Measurements from ENCODE around the gene FGGY. TPM values are rescaled to one million over a fixed set of nuclear protein-coding genes. Genes with fewer than 3 reads are reported as not detected.

The FGGY gene
- total and polyA plus RNA-seq, 2 donors (not counting 3 experiments of a cell fraction or from before 2014, with no cell fraction given) = 5.6 to 6.4 TPM

DNA sequence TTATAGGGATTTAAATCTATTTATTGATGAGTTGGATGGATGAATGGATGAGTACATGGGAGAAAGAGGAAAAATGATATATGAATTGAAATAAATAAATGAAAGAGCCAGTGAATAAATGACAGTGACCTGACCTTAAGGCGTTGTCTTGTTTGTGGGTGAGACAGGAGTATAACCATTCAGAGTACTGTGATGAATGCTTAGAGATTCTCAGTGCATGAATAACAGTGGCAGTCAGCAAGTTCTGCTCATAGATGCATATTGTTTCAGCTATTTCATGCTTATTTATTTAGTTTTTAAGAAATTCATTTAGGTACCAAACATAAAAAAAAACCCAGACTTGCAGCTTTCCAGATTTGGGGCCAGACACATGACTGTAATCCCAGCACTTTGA, 116.4 kb downstream of the FGGY start:
- ChIA-PET POLR2A (no interaction called here), CTCF (no interaction called here)
- Histone ChIP-seq H3K9ac (replicated peaks; ENCODE audit: extremely low read depth, insufficient read depth, low read length) (no peak overlapping the region), H3K9me1 (replicated peaks; ENCODE audit: control insufficient read depth, extremely low read depth, insufficient read depth, low read length) (no peaks in the 10 kb centered on the region), H3K36me3 (ENCODE audit: control insufficient read depth in 2 of 2, extremely low read depth in 1 of 2, insufficient read depth in 2 of 2, low read length in 2 of 2) (no peaks in the 10 kb centered on the region), H3K4me1 (ENCODE audit: control insufficient read depth, extremely low read depth, insufficient read depth, low read length) (no peaks in the 10 kb centered on the region), H3K27me3 (ENCODE audit: control insufficient read depth in 2 of 2, insufficient read depth in 2 of 2, low read length in 2 of 2) (no peaks in the 10 kb centered on the region), H3K4me2 (ENCODE audit: insufficient read depth, low read length) (no peak overlapping the region), H3K27ac (ENCODE audit: insufficient read depth, low read depth, low read length) (no peak overlapping the region), H4K20me1 (replicated peaks; ENCODE audit: control insufficient read depth, extremely low read depth, insufficient read depth, low read length) (no peaks in the 10 kb centered on the region), H3K79me2 (ENCODE audit: control insufficient read depth, insufficient read depth, low read length) (no peaks in the 10 kb centered on the region), H3K4me3 (replicated peaks in 1 of 3; ENCODE audit: insufficient read depth in 1 of 3, low read depth in 1 of 3, low read length in 3 of 3) (no peak overlapping the region), H2AFZ (ENCODE audit: low read depth, low read length) (no peak overlapping the region), H3K9me3 (replicated peaks; ENCODE audit: control insufficient read depth, insufficient read depth, low read length) (no peaks in the 10 kb centered on the region)
- no peak for DNase-seq (ENCODE audit: low read depth, low spot score)
- no TSS peak for BruUV-seq (replicated peaks)
- intact Hi-C loops (cut with micrococcal nuclease) = no loop called here
- dilution Hi-C loops (cut with MboI; ENCODE audit: extremely low pct_ligation_motif_present, low sequenced_read_pairs) = no loop called here
- no peak for TF ChIP-seq EZH2 (IDR thresholded peaks at IDR 0.05; ENCODE audit: borderline replicate concordance, low read depth, low read length, severe bottlenecking)
- TF ChIP-seq FOS (IDR thresholded peaks at IDR 0.05; ENCODE audit: borderline replicate concordance, insufficient read depth, low read length) = no peak
- TF ChIP-seq, protein P1, sequence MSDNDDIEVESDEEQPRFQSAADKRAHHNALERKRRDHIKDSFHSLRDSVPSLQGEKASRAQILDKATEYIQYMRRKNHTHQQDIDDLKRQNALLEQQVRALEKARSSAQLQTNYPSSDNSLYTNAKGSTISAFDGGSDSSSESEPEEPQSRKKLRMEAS (IDR thresholded peaks at IDR 0.05; ENCODE audit: insufficient read depth, insufficient read length) = no peak
- TF ChIP-seq JUN (IDR thresholded peaks at IDR 0.05; ENCODE audit: borderline replicate concordance, insufficient read depth, insufficient read length, low read depth) = no peak
- TF ChIP-seq MYC (IDR thresholded peaks at IDR 0.05; ENCODE audit: low read depth, low read length) = no peak
- FAIRE-seq = no peak

- FAIRE-seq (no peak), DNase-seq (ENCODE audit: low read depth, low spot score) (no peak)
- TF ChIP-seq POLR2A (IDR thresholded peaks at IDR 0.05; ENCODE audit: low read depth, low read length) (no peak), GATA2 (IDR thresholded peaks at IDR 0.05; ENCODE audit: insufficient read depth, insufficient read length, low read depth, low read length) (no peak), MYC (IDR thresholded peaks at IDR 0.05; ENCODE audit: low read depth, low read length) (no peak), POLR2AphosphoS5 (IDR thresholded peaks at IDR 0.05; ENCODE audit: insufficient read depth, low read depth, low read length) (no peak), CTCF (IDR thresholded peaks at IDR 0.05; ENCODE audit: extremely low read depth in 1 of 2, insufficient read depth in 1 of 2, low read depth in 1 of 2, low read length in 2 of 2) (no peak), EZH2 (IDR thresholded peaks at IDR 0.05; ENCODE audit: borderline replicate concordance, low read depth, low read length, severe bottlenecking) (no peak), FOS (IDR thresholded peaks at IDR 0.05; ENCODE audit: borderline replicate concordance, insufficient read depth, low read length) (no peak)
- TF ChIP-seq, protein P1 (IDR thresholded peaks at IDR 0.05; ENCODE audit: insufficient read depth, insufficient read length) = no peak
- H3K27me3 ChIP-seq (ENCODE audit: control insufficient read depth in 2 of 2, insufficient read depth in 2 of 2, low read length in 2 of 2) = no peaks in the 10 kb centered on the region
- no peaks in the 10 kb centered on the region for H4K20me1 ChIP-seq (replicated peaks; ENCODE audit: control insufficient read depth, extremely low read depth, insufficient read depth, low read length)
- no peaks in the 10 kb centered on the region for H3K4me1 ChIP-seq (ENCODE audit: control insufficient read depth, extremely low read depth, insufficient read depth, low read length)
- H2AFZ ChIP-seq (ENCODE audit: low read depth, low read length) = no peak overlapping the region
- no peak overlapping the region for H3K4me2 ChIP-seq (ENCODE audit: insufficient read depth, low read length)
- H3K27ac ChIP-seq (ENCODE audit: insufficient read depth, low read depth, low read length) = no peak overlapping the region
- H3K79me2 ChIP-seq (ENCODE audit: control insufficient read depth, insufficient read depth, low read length) = no peaks in the 10 kb centered on the region
- no peak overlapping the region for H3K9ac ChIP-seq (replicated peaks; ENCODE audit: extremely low read depth, insufficient read depth, low read length)
- intact Hi-C loops (cut with micrococcal nuclease) = no loop called here
- ChIA-PET CTCF (no interaction called here), POLR2A (no interaction called here)
- H3K36me3 ChIP-seq (ENCODE audit: control insufficient read depth in 2 of 2, extremely low read depth in 1 of 2, insufficient read depth in 2 of 2, low read length in 2 of 2) = no peaks in the 10 kb centered on the region
- no peaks in the 10 kb centered on the region for H3K9me3 ChIP-seq (replicated peaks; ENCODE audit: control insufficient read depth, insufficient read depth, low read length)
- H3K4me3 ChIP-seq (replicated peaks in 1 of 3; ENCODE audit: insufficient read depth in 1 of 3, low read depth in 1 of 3, low read length in 3 of 3) = no peak overlapping the region
- no peaks in the 10 kb centered on the region for H3K9me1 ChIP-seq (replicated peaks; ENCODE audit: control insufficient read depth, extremely low read depth, insufficient read depth, low read length)
- BruUV-seq (replicated peaks) = no TSS peak
- dilution Hi-C loops (cut with MboI; ENCODE audit: extremely low pct_ligation_motif_present, low sequenced_read_pairs) = no loop called here
These were observed 117.7 kb downstream of the FGGY start for GRCh38 chr1:59414406-59415133.

Data from endothelial cell of umbilical vein (primary cell).